B cell (primary cell): ENCODE measurements around the gene MIOS.

Experiments
- CTCF ChIP-seq: fragments of 200-600 bp; IDR thresholded peaks from one replicate; pipeline ENCODE4 v1.8.0; 2022; ENCODE audit warnings: antibody characterized with exemption, mild to moderate bottlenecking
- EZH2 ChIP-seq: IDR thresholded peaks from 2 replicates; pipeline ENCODE4 v1.6.1; 2012; ENCODE audit warnings: borderline replicate concordance, low read depth, mild to moderate bottlenecking, moderate library complexity, low read length; ENCODE audit not compliant: insufficient read depth, poor library complexity, severe bottlenecking

GRCh38 chr7:7596176-7596575, 29.5 kb downstream of the MIOS start:
- no peak for TF ChIP-seq CTCF
- no peak for TF ChIP-seq EZH2
